Activated naive CD4-positive, alpha-beta T cell treated with anti-CD3 and anti-CD28 coated beads, Interleukin-2, amount 50 U/mL, for 16 hours (primary cell): ENCODE data around the gene GRIN1.

Source experiments
- DNase-seq: peaks from one replicate; pipeline ENCODE4 v3.0.0-alpha.2; 2020

Gene GRIN1

DNA sequence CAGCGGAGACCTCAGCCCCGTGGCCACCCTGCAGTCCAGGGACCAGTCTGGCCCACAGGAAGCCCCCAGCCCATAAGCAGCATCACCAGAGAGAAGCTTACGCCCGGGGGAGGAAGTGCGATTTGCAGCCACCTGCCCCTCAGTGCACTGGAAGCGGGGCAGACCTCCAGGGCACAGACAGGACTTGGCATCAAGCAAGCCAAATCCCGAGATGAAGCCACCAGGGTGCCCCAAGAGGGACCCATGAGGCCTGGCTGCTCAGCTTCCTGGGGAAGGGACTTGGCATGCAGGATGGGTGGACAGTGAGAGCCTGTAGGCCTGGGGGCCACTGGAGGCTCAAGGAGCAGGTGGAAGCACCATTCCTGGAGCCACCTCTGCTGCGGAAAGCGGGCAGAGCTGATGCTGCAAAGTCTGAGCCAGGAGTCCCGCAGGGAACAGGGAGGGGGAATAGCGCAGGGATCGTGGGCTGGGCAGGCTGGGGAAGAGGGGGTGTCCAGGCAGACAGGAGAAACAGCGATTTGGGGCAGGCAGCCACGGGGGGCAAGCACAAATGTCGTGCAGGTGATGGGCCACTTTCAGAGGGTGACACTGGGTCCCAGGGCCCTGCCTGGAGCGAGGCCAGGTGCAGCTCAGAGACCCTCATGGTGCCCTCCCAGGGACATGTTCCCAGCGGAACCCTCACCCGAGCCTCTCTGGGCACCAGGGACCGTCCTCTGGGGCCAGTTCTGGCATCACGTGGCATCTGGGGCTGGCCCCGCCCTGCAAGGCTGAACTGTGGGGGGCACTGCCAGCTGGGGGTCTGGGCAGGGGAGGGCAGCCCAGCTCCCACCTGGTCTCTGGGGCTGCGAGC, 27.7 kb downstream of the GRIN1 start:
- no peak for DNase-seq

DNA sequence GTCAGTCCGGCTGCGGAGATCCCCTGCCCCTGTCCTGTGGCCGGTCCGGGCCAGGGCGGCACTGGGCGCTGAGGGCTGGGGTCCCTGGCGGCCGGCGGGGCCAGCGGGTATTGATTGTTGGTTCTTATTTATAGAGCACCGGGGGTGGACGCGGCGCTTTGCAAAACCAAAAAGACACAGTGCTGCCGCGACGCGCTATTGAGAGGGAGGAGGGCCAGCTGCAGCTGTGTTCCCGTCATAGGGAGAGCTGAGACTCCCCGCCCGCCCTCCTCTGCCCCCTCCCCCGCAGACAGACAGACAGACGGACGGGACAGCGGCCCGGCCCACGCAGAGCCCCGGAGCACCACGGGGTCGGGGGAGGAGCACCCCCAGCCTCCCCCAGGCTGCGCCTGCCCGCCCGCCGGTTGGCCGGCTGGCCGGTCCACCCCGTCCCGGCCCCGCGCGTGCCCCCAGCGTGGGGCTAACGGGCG, 28.4 kb downstream of the GRIN1 start:
- DNase-seq, result no peak

DNA sequence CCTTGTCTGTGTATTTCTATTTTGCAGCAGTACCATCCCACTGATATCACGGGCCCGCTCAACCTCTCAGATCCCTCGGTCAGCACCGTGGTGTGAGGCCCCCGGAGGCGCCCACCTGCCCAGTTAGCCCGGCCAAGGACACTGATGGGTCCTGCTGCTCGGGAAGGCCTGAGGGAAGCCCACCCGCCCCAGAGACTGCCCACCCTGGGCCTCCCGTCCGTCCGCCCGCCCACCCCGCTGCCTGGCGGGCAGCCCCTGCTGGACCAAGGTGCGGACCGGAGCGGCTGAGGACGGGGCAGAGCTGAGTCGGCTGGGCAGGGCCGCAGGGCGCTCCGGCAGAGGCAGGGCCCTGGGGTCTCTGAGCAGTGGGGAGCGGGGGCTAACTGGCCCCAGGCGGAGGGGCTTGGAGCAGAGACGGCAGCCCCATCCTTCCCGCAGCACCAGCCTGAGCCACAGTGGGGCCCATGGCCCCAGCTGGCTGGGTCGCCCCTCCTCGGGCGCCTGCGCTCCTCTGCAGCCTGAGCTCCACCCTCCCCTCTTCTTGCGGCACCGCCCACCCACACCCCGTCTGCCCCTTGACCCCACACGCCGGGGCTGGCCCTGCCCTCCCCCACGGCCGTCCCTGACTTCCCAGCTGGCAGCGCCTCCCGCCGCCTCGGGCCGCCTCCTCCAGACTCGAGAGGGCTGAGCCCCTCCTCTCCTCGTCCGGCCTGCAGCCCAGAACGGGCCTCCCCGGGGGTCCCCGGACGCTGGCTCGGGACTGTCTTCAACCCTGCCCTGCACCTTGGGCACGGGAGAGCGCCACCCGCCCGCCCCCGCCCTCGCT, 29.0 kb downstream of the GRIN1 start:
- DNase-seq, result no peak

DNA sequence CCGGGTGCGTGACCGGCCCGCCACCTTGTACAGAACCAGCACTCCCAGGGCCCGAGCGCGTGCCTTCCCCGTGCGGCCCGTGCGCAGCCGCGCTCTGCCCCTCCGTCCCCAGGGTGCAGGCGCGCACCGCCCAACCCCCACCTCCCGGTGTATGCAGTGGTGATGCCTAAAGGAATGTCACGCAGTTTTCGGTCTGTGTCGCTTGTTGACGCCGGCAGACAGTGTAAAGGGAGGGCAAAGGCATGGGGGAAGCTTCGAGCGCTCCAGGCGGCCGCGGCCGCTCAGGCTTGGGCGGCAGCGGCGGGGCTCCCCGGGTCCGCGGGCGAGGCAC, 29.6 kb downstream of the GRIN1 start:
- no peak for DNase-seq

DNA sequence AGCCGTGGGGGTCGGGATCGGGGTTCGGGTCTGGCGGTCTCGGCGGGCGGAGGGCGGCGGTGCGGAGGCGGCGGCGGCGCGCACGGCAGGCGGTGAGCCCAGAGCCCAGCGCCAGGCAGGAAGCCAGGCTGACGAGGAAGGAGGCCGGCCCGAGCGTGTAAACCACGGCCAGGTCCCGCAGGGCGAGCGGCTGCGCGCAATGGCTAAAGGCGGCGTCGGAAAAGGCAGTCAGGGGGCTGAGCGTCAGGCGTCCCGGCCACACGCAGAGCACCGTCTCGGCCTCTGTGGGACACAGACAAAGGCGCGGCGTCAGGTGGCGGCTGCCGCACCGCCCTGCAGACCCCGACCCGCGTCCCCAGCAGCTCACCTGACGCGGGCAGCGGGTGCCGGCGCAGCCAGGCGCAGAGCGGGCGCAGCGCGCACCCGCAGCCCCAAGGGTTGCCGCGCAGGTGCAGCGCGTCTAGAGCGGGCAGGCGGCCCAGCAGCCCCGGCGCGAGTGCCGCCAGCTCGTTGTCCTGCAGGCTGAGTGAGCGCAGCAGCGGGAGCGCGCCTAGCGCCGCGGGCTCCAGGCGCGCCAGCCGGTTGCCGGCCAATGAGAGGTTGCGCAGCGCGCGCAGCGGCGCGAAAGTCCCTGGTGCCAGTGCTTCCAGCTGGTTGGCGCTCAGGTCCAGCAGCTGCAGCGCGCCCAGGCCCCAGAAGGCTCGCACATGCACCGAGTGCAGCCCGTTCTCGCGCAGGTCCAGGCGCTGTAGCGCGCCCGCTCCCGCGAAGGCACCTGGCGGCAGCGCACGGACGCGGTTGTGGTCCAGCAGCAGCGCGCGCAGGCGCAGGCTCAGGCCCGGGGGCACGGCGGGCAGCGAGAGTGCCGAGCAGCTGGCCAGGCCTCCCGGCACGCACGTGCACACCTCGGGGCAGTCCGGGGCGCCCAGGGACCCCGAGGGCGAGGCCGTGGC, 30.2 kb downstream of the GRIN1 start:
- no peak for DNase-seq

DNA sequence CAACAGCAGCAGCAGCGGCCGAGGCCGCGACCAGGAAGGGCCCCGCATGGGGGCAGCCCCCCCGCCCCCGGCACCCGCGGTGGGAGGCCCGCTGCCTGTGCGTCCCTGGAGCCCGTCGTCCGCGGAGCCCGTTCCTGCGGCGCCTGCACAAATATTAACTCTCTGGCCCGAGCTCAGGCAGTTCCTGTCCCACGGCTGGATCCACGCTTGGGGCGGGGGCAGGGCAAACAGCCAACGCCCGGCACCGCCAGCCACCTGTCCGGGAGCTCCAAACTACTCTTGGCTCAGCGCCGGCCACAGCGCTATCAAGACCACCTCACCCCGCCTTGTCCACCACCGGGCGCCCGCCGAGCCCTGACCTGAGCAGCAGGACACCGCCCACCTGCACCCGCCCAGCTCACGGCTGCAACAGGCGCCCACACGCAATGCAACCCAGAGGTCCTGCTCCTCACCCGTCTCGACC, 31.0 kb downstream of the GRIN1 start, which contains the start of gene LRRC26:
Gene LRRC26 (minus strand): TSS at position 156 of the 463 bp plus-strand sequence. CDS start 108 bp downstream, at position 48.
- no peak for DNase-seq

DNA sequence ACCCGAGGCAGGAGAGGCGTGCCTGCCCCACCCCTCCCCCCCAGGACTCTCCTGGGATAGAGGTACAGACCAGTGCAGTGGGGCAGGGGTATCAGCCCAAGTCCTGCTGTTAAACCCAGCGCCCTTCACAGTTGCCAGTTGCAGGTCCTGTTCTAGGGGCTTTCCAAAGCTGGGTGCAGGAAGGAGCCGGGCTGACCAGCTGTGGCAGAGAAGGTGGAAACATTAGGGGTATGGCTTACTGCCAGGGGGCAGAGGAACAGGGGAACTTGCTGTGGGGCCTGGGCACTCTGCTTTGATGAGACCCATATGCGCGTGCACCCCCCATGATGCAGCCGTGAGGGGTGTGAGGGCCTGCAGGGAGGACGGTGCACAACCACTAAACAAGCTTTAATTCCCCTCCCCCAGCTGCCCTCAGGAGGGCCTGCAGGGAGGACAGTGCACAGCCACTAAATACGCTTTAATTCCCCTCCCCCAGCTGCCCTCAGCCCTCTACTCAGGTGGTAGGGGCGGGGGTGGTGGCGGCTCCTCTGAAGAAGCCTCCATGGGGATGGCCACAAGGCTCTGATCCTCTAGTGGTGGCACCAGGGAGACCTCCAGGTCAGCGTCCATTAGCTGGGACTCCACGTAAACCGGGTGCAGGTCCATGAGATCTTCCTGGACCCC, 31.7 kb downstream of the GRIN1 start:
- DNase-seq, result no peak

DNA sequence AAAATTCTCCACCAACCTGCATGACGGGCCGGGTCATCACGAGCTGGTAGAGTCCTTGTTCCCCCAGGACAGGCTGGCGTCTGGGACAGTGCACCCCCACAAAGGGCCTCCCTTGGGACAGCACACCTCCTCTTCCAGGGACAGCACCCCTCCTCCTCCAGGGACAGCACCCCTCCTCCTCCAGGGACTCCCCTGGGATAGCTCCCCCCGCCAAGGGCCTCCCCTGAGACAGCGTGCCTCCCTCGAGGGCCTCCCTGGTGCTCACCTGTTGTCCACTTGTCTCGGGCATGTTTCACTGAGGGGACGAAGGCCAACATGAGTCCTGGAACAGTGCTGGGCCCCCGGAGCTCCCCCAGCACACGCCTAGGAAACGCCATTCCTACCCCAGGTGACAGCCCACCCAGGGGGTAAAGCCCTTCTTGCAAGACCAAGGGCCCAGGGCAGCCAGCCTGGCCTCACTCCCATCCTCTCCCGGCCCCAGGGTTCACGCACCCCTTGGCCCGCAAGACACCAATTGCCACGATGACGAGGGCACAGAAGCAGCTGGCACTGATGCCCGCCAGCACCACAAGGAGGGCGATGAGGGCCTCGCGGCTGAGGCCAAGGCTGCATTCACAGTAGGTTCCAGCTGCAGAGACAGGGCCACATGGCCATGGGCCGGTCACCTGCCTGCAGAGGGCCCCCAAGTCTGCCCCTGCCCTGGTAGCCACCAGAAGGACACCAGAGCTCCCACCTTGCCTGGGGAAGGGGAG, 32.4 kb downstream of the GRIN1 start:
- DNase-seq, result no peak

DNA sequence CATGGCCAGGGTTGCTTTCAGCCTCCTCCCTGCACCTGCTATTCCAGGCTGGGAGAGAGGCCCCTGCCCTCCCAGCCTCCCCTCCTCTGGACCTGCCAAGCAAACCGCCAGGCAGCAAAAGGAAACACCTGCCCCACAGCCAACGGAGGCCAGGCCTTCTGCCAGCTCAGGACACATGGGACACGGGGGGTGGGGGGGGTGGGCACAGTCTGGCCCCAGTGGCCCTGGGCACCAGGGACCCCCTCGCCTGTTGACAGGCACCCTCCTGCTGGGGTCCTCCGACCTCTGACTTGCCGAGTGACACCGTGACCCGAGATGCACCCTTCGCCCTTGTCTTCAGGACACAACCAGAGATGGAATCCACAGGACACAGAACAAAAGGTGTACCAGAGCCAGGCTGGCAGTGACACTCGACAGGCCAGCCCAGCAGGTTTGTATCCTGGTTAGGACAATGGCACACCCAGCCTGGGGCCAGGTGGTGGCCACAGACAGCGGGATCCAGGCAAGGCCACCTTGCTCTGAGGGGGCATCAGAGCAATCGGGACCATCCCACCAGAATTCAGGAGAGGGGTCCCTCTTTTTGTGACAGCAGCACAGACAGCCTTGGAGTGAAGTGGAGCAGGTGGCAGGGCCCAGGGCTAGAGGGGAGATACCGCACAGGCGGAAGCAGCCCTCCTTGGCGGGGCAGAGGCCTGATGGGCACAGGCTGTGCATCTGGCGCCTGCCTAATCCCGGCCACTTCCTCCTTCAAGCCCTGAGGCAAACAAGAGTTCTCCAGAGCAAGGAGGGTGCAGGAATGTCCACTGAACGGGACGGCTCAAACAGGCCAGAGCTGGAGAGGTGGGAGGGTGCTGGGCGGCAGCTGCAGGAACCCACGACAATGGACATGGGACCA, 34.2 kb downstream of the GRIN1 start:
- no peak for DNase-seq

DNA sequence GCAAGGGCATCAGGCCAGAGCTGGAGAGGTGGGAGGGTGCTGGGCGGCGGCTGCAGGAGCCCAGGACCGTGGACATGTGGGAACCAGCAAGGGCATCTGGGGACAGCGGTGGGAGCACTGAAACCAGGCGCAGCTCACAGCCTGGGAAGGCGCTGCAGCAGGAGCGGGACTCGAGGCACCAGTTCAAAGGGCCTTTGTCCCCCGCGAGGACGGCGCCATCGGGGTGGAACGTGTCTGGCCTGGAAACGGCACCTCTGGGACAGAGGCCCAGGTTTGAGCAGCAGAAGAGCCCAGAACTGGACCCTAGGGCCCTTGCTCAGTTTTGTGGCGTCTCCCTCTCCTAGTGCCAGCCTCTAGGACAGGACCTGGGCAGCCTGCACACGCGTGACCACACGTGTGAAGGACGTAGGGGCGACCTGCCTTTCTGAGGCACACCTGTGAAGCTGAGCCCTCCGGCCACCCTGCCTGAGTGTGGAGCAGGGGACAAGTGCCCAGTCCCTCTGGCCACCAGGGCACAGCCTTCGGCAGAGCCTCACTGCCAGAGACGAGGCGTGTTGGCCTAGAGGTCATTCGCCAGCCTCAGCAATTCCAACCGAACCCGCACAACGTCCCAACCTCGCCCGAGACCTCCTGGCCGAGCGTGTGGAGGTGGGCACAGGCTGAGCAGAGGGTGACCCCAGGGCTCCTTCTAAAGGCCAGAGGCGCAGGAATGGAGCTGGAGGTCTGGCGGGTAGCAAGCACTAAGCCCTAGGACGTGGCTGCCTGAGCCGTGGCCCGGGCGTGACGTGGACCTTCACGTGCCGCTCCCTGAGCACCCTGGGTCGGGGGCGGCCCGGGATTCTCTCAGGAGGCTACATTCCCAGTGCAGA, 35.1 kb downstream of the GRIN1 start:
- no peak for DNase-seq

DNA sequence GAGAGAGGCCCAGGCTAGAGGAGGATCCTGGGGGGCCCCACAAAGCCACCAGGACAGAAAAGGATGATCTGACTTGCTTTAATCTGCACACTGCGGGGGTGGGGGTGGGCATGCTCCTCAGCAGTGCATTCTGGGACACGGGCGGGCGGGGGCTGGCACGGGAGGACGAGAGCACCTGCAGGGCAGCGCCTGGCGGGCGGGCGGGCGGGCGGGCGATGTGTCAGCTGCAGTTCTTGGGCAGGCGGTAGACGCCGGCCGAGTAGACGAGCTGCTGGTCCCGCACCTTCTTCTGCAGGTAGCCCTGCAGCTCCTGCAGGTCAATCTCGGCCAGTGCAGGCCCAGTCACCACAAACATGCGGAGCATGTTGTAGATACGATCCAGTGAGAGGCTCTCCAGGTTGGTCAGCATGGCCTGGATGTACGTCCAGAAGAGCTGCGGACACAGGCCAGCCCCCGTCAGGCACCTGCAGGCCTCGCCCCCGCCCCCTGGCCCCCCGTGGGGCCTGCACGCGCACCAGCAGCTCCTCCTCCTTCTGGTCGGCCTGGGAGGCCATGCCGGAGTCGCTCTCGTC, 35.9 kb downstream of the GRIN1 start:
- DNase-seq, result no peak

DNA sequence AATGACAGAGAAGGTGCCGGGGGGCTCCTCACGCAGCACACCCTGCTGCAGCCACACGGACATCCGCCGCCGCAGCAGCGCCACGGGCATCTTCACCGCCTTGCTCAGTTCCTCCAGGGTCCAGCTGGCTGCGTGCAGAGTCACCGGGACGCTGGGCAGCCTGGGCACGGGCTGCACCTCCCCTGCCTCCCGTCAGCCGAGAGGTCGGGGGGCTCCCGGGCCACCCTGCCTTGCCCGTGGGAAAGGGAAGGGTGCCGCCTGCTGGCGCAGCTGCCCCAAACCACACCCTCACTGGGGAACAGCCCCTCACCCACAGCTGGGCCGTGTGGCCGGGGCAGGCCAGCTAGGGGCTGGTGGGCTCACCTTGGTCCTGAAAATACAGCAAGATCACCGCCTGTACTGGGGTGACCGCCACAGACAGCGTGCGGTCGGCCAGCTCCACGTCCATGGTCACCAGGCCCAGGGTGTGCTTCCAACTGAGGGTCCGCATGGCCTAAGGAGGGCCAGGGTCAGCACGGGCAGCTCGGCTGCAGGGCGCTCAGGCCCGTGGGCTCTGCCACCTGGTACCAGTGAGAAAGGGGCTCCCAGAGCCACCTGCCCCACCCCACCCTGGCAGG, 36.5 kb downstream of the GRIN1 start:
- no peak for DNase-seq

DNA sequence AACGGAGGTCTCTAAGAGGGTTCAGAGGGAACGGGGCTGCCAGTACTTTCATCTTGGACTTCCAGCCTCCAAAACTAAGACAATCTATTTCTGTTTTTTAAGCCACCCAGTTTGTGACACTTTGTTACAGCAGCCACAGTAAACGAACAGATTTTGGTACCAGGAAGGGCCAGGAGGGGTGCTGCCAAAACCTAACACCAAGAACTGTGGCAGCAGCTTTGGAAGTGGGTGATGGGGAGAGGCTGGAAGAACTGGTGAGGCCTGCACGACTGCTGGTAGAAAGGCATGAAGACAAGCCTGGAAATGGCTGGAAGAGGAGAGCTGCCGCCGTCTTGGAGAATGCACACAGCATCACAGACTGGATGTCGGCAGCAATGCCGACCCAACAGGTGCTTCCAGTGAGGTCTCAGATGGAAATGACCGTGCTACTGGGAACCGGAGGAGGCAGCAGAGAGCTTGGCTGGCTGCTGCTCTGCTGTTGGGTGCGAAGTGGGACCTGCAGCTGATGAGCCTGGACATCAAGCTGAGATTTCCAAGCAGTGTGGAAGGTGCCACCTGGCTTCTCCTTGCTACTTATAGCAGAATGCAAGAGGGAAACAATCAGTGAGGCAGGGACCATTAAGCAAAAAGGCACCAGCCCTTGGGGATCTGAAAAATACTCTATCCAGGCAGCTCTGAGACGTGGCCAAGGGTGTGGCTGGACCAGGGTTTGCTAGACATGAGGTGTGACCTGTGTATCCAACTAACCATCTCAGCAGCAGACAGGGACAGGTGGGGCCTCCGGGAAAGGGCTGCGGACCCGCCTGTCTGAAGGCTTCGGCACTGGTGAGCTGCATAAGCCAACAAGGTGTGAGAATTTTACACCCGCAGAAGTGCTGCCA, 37.6 kb downstream of the GRIN1 start:
- no peak for DNase-seq

DNA sequence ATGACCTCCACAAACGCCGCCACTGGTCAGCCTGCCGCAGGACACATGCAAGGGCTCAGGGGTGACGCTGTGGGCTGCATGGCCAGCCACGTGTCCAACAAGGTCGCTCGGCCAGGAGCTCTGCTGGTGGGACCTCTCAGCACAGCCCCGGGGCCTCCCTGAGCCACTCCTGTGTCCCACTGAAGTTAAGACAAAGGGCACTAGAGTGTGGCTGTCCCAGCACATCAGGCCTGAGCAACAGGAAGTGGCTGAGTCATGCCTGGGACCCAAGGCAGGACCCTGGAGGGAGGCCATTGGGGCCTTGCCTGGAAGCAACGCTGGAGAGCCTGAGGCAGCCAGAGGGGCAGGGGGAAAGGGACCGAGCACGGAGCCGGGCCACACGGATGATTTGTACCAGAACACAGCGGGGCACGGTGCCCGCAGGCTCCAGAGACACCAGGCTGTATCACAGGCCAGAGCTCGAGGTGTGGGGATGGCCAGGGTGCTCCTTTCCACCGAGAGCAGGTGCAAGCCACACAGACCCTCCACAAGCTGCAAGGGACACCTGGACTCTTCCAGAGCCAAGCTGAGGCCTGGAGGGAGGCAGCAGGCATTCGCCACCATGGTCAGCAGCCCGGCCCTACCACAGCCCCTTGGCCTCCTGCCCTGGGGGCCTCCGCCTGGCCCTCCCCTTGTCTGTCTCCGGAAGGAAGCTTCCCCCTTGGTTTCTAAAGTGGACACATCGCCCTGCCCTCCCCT, 39.4 kb downstream of the GRIN1 start:
- DNase-seq, result no peak

DNA sequence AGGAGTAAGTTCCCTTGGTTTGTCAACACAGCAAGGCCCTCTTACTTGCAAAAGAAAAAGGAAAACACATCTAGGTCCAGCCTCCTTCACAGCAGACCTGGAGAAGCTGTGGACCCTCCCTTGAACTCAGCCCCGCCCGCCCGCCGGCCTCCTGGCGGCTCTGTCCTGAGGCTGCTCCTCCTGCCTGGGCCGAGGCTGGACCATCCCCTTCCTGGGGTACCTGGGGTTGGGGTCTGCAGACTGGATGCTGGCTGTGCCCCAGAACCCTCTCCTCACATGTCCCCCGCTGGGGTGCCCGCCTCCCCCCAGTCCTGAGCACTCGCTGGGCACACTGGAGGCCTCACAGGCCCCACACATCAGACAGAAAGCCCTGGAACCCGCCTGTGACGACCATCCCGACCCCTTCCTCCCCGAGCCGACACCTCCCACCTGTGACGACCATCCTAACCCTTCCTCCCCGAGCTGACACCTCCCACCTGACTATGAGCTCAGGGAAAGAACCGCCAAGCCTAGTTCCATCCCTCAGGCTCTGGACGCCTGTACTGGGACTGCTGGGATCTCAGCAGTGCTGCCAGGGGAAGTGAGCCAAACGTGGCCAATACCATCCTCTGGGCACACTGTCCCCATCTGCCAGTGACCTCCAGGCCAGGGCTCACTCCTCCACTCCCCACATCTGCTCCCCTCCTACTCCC, 40.1 kb downstream of the GRIN1 start:
- no peak for DNase-seq

DNA sequence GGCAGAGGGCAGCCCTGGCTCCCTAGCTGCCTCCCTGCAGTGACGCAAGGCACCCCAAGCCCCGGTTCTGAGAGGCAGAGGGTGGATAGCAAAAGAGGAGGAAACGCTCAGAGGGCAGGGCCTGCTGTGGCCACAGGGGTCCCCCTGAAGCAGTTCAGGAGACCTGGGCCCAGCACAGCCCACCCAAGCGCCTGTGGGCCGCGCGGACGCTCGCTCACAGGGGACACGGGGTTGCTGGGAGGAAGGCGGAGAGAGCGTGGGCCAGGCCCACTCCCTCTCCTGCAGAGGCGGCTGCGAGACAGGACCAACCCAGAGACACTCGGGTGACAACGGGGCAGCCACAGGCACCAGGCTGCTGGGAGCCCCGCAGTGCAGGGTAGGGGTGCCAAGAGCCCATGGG, 40.8 kb downstream of the GRIN1 start:
- no peak for DNase-seq
